Measurements from ENCODE around the gene TSPAN9. TPM values are rescaled to one million over a fixed set of nuclear protein-coding genes. Genes with fewer than 3 reads are reported as not detected.

Gene TSPAN9
- total and polyA plus RNA-seq, 2 donors: 33.3 to 50.4 TPM

GRCh38 chr12:3304436-3305165 lies 227.4 kb downstream of the TSPAN9 start:
- Histone ChIP-seq H3K36me3 (ENCODE audit: insufficient read depth) (no peaks in the 10 kb centered on the region), H3K27ac (ENCODE audit: low read depth) (no peak overlapping the region), H3K4me1 (ENCODE audit: insufficient read depth) (no peaks in the 10 kb centered on the region), H3K4me3 (ENCODE audit: low read depth, low read length) (no peak overlapping the region)
- 82% methylated on average over 30 of the region's 30 CpGs for WGBS
- DNase-seq (ENCODE audit: extremely low spot score): no peak

- H3K4me1 ChIP-seq (ENCODE audit: insufficient read depth): no peaks in the 10 kb centered on the region
- no peaks in the 10 kb centered on the region for H3K36me3 ChIP-seq (ENCODE audit: insufficient read depth)
- 92% methylated on average over 12 of the region's 12 CpGs for WGBS
- H3K27ac ChIP-seq (ENCODE audit: low read depth): no peak overlapping the region
- H3K4me3 ChIP-seq (ENCODE audit: low read depth, low read length): no peak overlapping the region
- DNase-seq (ENCODE audit: extremely low spot score): no peak
Observed at GRCh38 chr12:3305464-3305863, 228.3 kb downstream of the TSPAN9 start.

- Histone ChIP-seq H3K4me1 (ENCODE audit: insufficient read depth) (no peaks in the 10 kb centered on the region), H3K27ac (ENCODE audit: low read depth) (no peak overlapping the region), H3K4me3 (ENCODE audit: low read depth, low read length) (no peak overlapping the region), H3K36me3 (ENCODE audit: insufficient read depth) (no peaks in the 10 kb centered on the region)
- WGBS: 88% methylated on average over 19 of the region's 19 CpGs
- DNase-seq (ENCODE audit: extremely low spot score): no peak
Observed at GRCh38 chr12:3305904-3306619, 228.9 kb downstream of the TSPAN9 start.

GRCh38 chr12:3307389-3307788 lies 230.2 kb downstream of the TSPAN9 start:
- H3K4me1 ChIP-seq (ENCODE audit: insufficient read depth): no peaks in the 10 kb centered on the region
- 22% methylated on average over 8 of the region's 8 CpGs for WGBS
- no peak for DNase-seq (ENCODE audit: extremely low spot score)
- H3K27ac ChIP-seq (ENCODE audit: low read depth): no peak overlapping the region
- no peaks in the 10 kb centered on the region for H3K36me3 ChIP-seq (ENCODE audit: insufficient read depth)
- H3K4me3 ChIP-seq (ENCODE audit: low read depth, low read length): no peak overlapping the region

- H3K27ac ChIP-seq (ENCODE audit: low read depth): no peak overlapping the region
- 88% methylated on average over 8 of the region's 8 CpGs for WGBS
- no peak overlapping the region for H3K4me3 ChIP-seq (ENCODE audit: low read depth, low read length)
- no peaks in the 10 kb centered on the region for H3K36me3 ChIP-seq (ENCODE audit: insufficient read depth)
- H3K4me1 ChIP-seq (ENCODE audit: insufficient read depth): no peaks in the 10 kb centered on the region
- DNase-seq (ENCODE audit: extremely low spot score): no peak
Observed at GRCh38 chr12:3308063-3308462, 230.9 kb downstream of the TSPAN9 start.

GRCh38 chr12:3308609-3309008 lies 231.4 kb downstream of the TSPAN9 start:
- Histone ChIP-seq H3K27ac (ENCODE audit: low read depth) (no peak overlapping the region), H3K4me1 (ENCODE audit: insufficient read depth) (no peaks in the 10 kb centered on the region), H3K4me3 (ENCODE audit: low read depth, low read length) (no peak overlapping the region), H3K36me3 (ENCODE audit: insufficient read depth) (no peaks in the 10 kb centered on the region)
- WGBS: 69% methylated on average over 9 of the region's 9 CpGs
- DNase-seq (ENCODE audit: extremely low spot score): no peak

- no peaks in the 10 kb centered on the region for H3K36me3 ChIP-seq (ENCODE audit: insufficient read depth)
- H3K4me1 ChIP-seq (ENCODE audit: insufficient read depth): no peaks in the 10 kb centered on the region
- no peak overlapping the region for H3K4me3 ChIP-seq (ENCODE audit: low read depth, low read length)
- no peak overlapping the region for H3K27ac ChIP-seq (ENCODE audit: low read depth)
- 92% methylated on average over 9 of the region's 9 CpGs for WGBS
- no peak for DNase-seq (ENCODE audit: extremely low spot score)
Observed at GRCh38 chr12:3309805-3310204, 232.6 kb downstream of the TSPAN9 start.

- H3K4me1 ChIP-seq (ENCODE audit: insufficient read depth): no peaks in the 10 kb centered on the region
- no peaks in the 10 kb centered on the region for H3K36me3 ChIP-seq (ENCODE audit: insufficient read depth)
- H3K4me3 ChIP-seq (ENCODE audit: low read depth, low read length): no peak overlapping the region
- WGBS: 86% methylated on average over 18 of the region's 18 CpGs
- no peak for DNase-seq (ENCODE audit: extremely low spot score)
- no peak overlapping the region for H3K27ac ChIP-seq (ENCODE audit: low read depth)
Observed at GRCh38 chr12:3310271-3311026, 233.3 kb downstream of the TSPAN9 start.

- DNase-seq (ENCODE audit: extremely low spot score): no peak
- Histone ChIP-seq H3K4me1 (ENCODE audit: insufficient read depth) (no peaks in the 10 kb centered on the region), H3K4me3 (ENCODE audit: low read depth, low read length) (no peak overlapping the region), H3K27ac (ENCODE audit: low read depth) (no peak overlapping the region), H3K36me3 (ENCODE audit: insufficient read depth) (no peaks in the 10 kb centered on the region)
- WGBS: 83% methylated on average over 14 of the region's 14 CpGs
Observed at GRCh38 chr12:3311027-3311402, 233.8 kb downstream of the TSPAN9 start.

- H3K4me1 ChIP-seq (ENCODE audit: insufficient read depth): no peaks in the 10 kb centered on the region
- 86% methylated on average over 14 of the region's 14 CpGs for WGBS
- no peak overlapping the region for H3K27ac ChIP-seq (ENCODE audit: low read depth)
- no peak for DNase-seq (ENCODE audit: extremely low spot score)
- no peak overlapping the region for H3K4me3 ChIP-seq (ENCODE audit: low read depth, low read length)
- no peaks in the 10 kb centered on the region for H3K36me3 ChIP-seq (ENCODE audit: insufficient read depth)
Observed at GRCh38 chr12:3311491-3312103, 234.4 kb downstream of the TSPAN9 start.

GRCh38 chr12:3313066-3313465 lies 235.9 kb downstream of the TSPAN9 start:
- DNase-seq (ENCODE audit: extremely low spot score): no peak
- WGBS: 74% methylated on average over 13 of the region's 13 CpGs
- Histone ChIP-seq H3K36me3 (ENCODE audit: insufficient read depth) (no peaks in the 10 kb centered on the region), H3K4me1 (ENCODE audit: insufficient read depth) (no peaks in the 10 kb centered on the region), H3K4me3 (ENCODE audit: low read depth, low read length) (no peak overlapping the region), H3K27ac (ENCODE audit: low read depth) (no peak overlapping the region)

GRCh38 chr12:3313675-3314663 lies 236.8 kb downstream of the TSPAN9 start:
- WGBS: 49% methylated on average over 13 of the region's 13 CpGs
- Histone ChIP-seq H3K36me3 (ENCODE audit: insufficient read depth) (no peaks in the 10 kb centered on the region), H3K4me1 (ENCODE audit: insufficient read depth) (no peaks in the 10 kb centered on the region), H3K4me3 (ENCODE audit: low read depth, low read length) (no peak overlapping the region), H3K27ac (ENCODE audit: low read depth) (no peak overlapping the region)
- no peak for DNase-seq (ENCODE audit: extremely low spot score)

Measured in urinary bladder (tissue), 4 donors.